GM13976 (cell line): ENCODE measurements around the gene DIPK1A.

ENCODE experiments used
- DNase-seq: peaks from one replicate; pipeline ENCODE4 v3.0.0; 2012; ENCODE audit warnings: low spot score
- in situ Hi-C: fragments of 300-500 bp; cut with MboI; formaldehyde crosslinking; loops from one replicate; pipeline ENCODE4 v1.12.0; 2022; ENCODE audit warnings: low sequenced_read_pairs, mixed read lengths, inconsistent platforms; ENCODE audit not compliant: unreplicated experiment
- TF ChIP-seq, protein P1 (sequence below): IDR thresholded peaks from 2 replicates; pipeline ENCODE4 v1.5.1; 2012; ENCODE audit warnings: borderline replicate concordance, mild to moderate bottlenecking; ENCODE audit not compliant: insufficient read depth; ENCODE audit errors: extremely low read depth, missing control alignments, control extremely low read depth

Gene DIPK1A

DNA sequence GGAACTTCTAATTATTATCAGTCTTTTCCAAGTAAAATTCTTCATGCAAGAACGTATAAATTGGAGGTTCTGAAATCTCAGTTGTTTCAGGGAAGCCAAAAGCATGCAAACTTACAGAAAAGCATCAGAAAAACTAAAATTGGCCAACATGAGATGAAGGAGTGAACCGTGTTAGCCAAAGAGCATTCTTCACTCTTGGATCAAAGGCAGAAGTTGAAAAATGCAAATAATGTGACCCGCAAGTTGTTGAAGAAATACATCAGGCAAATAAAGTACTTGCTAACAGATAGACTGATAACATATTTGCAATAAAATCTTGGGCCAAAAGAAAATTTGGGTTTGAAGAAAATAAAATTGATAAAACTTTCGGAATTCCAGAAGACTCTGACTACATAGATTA lies 29.6 kb downstream of the DIPK1A start:
- in situ Hi-C loops = no loop called here
- TF ChIP-seq, protein P1, sequence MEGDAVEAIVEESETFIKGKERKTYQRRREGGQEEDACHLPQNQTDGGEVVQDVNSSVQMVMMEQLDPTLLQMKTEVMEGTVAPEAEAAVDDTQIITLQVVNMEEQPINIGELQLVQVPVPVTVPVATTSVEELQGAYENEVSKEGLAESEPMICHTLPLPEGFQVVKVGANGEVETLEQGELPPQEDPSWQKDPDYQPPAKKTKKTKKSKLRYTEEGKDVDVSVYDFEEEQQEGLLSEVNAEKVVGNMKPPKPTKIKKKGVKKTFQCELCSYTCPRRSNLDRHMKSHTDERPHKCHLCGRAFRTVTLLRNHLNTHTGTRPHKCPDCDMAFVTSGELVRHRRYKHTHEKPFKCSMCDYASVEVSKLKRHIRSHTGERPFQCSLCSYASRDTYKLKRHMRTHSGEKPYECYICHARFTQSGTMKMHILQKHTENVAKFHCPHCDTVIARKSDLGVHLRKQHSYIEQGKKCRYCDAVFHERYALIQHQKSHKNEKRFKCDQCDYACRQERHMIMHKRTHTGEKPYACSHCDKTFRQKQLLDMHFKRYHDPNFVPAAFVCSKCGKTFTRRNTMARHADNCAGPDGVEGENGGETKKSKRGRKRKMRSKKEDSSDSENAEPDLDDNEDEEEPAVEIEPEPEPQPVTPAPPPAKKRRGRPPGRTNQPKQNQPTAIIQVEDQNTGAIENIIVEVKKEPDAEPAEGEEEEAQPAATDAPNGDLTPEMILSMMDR = no peak
- no peak for DNase-seq

DNA sequence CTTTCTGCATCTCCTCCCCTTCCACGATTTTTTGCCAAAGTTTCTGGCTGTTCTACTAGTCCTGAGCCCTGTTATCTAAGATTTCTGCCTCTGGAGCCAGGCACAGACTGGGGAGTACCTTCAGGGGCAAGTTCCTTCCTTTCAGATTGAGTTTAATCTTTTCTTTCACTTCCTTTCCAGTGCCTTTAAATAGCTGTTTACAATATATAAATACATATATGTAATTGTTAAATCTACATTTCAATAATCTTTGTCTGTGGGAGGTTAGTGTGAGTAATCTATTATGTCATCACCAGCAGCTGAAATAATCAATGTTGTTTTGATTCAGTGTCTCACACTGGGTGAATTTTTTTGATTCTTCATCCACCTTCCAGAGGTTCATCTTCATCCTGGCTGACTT lies 31.8 kb downstream of the DIPK1A start:
- DNase-seq = peak; percentile 24
- in situ Hi-C loops = no loop called here
- TF ChIP-seq, protein P1 = no peak

DNA sequence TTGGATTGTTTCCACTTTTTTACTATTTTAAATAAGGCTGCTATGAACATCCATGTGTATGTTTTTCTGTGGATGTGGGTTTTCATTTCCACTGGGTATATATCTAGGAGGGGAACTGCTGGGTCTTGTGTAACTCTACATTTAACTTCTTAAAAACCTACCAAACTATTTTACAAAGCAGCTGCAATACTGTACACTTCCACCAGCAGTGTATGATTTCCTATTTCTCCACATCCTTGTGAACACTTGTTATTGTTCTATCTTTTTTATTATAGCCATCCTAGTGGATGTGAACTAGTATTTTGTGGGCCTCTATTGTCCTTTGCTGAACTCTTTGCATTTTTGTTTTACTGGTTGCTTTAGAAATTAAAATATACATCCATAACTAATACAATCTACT lies 33.4 kb downstream of the DIPK1A start:
- DNase-seq = no peak
- TF ChIP-seq, protein P1 = no peak
- in situ Hi-C loops = no loop called here

DNA sequence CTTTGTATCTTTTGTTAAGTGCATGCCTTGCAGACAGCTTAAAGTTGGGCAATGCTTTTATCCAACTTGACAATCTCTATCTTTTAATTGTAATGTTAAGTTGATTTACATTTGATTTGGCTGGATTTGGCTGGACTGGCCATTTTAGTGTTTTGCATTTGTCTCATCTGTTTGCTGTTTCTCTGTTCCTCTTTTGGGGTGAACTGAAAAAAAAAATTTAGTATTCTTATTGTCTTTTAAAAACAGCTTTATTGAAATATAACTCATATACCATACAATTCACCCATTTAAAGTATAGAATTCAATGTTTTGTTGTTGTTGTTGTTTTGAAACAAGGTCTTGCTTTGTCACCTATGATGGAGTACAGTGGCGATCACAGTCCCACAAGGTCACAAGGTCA lies 34.4 kb downstream of the DIPK1A start:
- in situ Hi-C loops = no loop called here
- no peak for DNase-seq
- TF ChIP-seq, protein P1 = no peak

DNA sequence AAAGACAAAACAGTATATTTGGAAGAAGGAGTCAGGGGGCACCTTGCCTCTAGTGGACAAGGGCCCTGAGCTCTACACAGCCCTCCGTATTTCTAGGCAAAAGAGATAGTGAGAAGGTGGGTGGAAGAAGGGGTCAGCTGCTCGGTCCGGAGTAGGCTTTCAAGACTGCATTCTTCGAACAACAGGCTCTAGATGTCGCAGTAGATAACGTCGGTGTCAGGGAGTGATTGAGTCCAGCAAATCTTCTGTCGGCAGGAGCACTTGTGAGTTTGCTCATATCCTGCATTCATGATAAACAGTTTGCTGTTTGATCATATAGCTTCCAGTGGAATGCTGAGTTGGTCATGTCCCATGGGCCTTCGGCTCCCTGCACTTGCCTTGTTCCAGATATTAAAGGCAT lies 36.8 kb downstream of the DIPK1A start:
- no peak for DNase-seq
- TF ChIP-seq, protein P1 = no peak
- in situ Hi-C loops = no loop called here

DNA sequence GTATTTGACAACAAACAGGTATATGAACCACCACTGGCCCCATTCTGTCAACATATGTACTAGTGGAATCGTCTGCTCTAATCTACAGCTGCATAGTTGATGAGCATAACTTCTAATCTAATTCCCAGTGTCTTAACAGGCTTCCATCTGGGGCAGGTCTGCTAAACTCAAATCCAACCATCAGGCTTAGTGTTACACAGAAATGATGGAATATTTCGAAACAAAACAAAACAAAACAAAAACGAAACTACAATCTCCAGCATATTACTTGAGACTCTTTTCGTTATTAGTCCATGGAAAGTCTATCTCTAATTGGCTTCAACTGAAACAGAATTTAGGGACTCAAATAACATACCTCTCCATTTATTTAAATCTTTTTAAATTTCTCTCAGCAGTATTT lies 37.6 kb downstream of the DIPK1A start:
- no peak for DNase-seq
- TF ChIP-seq, protein P1 = no peak
- in situ Hi-C loops = no loop called here
